ENCODE data around the gene PTPRK. TPM values are rescaled to one million over a fixed set of nuclear protein-coding genes. Genes with fewer than 3 reads are reported as not detected.
A peak's percentile ranks its signal among the peaks of the same experiment; 100 is the strongest.

PTPRK gene
- total and polyA plus RNA-seq, 2 donors (not counting 1 experiment from before 2014, with no cell fraction given): 19.4 to 75.5 TPM

DNA sequence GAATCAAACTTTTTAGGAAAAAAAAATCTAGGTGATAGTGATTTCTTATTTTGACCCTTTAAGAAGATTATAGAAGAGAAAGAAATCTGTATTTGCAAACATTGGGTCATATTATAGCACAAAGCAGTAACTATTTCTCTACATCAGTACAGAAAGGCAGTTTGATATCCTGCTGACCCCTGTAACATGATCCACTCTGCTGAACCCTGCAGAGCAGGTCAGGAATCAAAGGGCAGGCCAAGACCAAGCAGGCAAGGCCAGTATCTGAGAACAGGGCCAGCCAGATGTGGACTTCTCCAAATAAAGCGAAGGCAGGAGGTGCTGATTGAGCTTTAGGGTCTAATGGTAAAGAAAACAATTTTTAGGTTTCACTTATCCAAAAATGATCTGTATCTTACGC lies 239.4 kb downstream of the PTPRK start:
- Histone ChIP-seq H2AFZ (ENCODE audit: low read length) (no peak overlapping the region), H3K79me2 (ENCODE audit: control insufficient read depth, insufficient read depth, low read length) (no peaks in the 10 kb centered on the region), H3K9ac (ENCODE audit: insufficient read depth, low read length) (no peak overlapping the region), H3K36me3 (ENCODE audit: control insufficient read depth, insufficient read depth, low read length) (no peaks in the 10 kb centered on the region), H3K9me3 (ENCODE audit: control insufficient read depth, insufficient read depth, low read depth, low read length) (no peaks in the 10 kb centered on the region), H3K27ac (ENCODE audit: insufficient read depth, low read length) (no peak overlapping the region), H3K27me3 (ENCODE audit: control insufficient read depth, insufficient read depth, low read length) (no peaks in the 10 kb centered on the region), H3K4me3 (replicated peaks in 1 of 4; ENCODE audit: control extremely low read depth in 1 of 4, insufficient read depth in 1 of 4, low read depth in 3 of 4, low read length in 4 of 4) (no peak overlapping the region), H3K4me1 (ENCODE audit: control insufficient read depth, extremely low read depth, insufficient read depth, low read length) (no peaks in the 10 kb centered on the region), H3K4me2 (ENCODE audit: extremely low read depth, insufficient read depth, low read length) (no peak overlapping the region), H4K20me1 (ENCODE audit: control insufficient read depth, extremely low read depth, insufficient read depth, low read length) (no peaks in the 10 kb centered on the region)
- TF ChIP-seq EZH2 (IDR thresholded peaks at IDR 0.05; ENCODE audit: low read length, missing control alignments): no peak
- no peak for TF ChIP-seq CTCF (conservative IDR thresholded peaks at IDR 0.05 in 1 of 2, IDR thresholded peaks at IDR 0.05 in 1 of 2; ENCODE audit: low read depth in 1 of 2, low read length in 2 of 2)
- DNase-seq (ENCODE audit: low read depth in 2 of 2): no peak

- no peaks in the 10 kb centered on the region for H3K36me3 ChIP-seq (ENCODE audit: control insufficient read depth, insufficient read depth, low read length)
- H3K9ac ChIP-seq (ENCODE audit: insufficient read depth, low read length): no peak overlapping the region
- TF ChIP-seq CTCF (conservative IDR thresholded peaks at IDR 0.05 in 1 of 2, IDR thresholded peaks at IDR 0.05 in 1 of 2; ENCODE audit: low read depth in 1 of 2, low read length in 2 of 2) (no peak), EZH2 (IDR thresholded peaks at IDR 0.05; ENCODE audit: low read length, missing control alignments) (no peak)
- H3K4me1 ChIP-seq (ENCODE audit: control insufficient read depth, extremely low read depth, insufficient read depth, low read length): no peaks in the 10 kb centered on the region
- DNase-seq (ENCODE audit: low read depth in 2 of 2): no peak
- no peaks in the 10 kb centered on the region for H3K79me2 ChIP-seq (ENCODE audit: control insufficient read depth, insufficient read depth, low read length)
- no peak overlapping the region for H3K27ac ChIP-seq (ENCODE audit: insufficient read depth, low read length)
- no peak overlapping the region for H3K4me2 ChIP-seq (ENCODE audit: extremely low read depth, insufficient read depth, low read length)
- H3K27me3 ChIP-seq (ENCODE audit: control insufficient read depth, insufficient read depth, low read length): no peaks in the 10 kb centered on the region
- no peak overlapping the region for H3K4me3 ChIP-seq (replicated peaks in 1 of 4; ENCODE audit: control extremely low read depth in 1 of 4, insufficient read depth in 1 of 4, low read depth in 3 of 4, low read length in 4 of 4)
- H3K9me3 ChIP-seq (ENCODE audit: control insufficient read depth, insufficient read depth, low read depth, low read length): no peaks in the 10 kb centered on the region
- H4K20me1 ChIP-seq (ENCODE audit: control insufficient read depth, extremely low read depth, insufficient read depth, low read length): no peaks in the 10 kb centered on the region
- H2AFZ ChIP-seq (ENCODE audit: low read length): no peak overlapping the region
Measured at GRCh38 chr6:128280066-128280465, 240.3 kb downstream of the PTPRK start.

- Histone ChIP-seq H3K27me3 (ENCODE audit: control insufficient read depth, insufficient read depth, low read length) (no peaks in the 10 kb centered on the region), H3K9ac (ENCODE audit: insufficient read depth, low read length) (no peak overlapping the region), H2AFZ (ENCODE audit: low read length) (no peak overlapping the region), H3K79me2 (ENCODE audit: control insufficient read depth, insufficient read depth, low read length) (no peaks in the 10 kb centered on the region), H3K36me3 (ENCODE audit: control insufficient read depth, insufficient read depth, low read length) (no peaks in the 10 kb centered on the region), H3K4me2 (ENCODE audit: extremely low read depth, insufficient read depth, low read length) (no peak overlapping the region), H4K20me1 (ENCODE audit: control insufficient read depth, extremely low read depth, insufficient read depth, low read length) (no peaks in the 10 kb centered on the region), H3K4me3 (replicated peaks in 1 of 4; ENCODE audit: control extremely low read depth in 1 of 4, insufficient read depth in 1 of 4, low read depth in 3 of 4, low read length in 4 of 4) (no peak overlapping the region), H3K4me1 (ENCODE audit: control insufficient read depth, extremely low read depth, insufficient read depth, low read length) (no peaks in the 10 kb centered on the region), H3K27ac (ENCODE audit: insufficient read depth, low read length) (no peak overlapping the region), H3K9me3 (ENCODE audit: control insufficient read depth, insufficient read depth, low read depth, low read length) (no peaks in the 10 kb centered on the region)
- DNase-seq (ENCODE audit: low read depth in 2 of 2): peak in 1 of 2 donors; percentile 56
- TF ChIP-seq CTCF (conservative IDR thresholded peaks at IDR 0.05 in 1 of 2, IDR thresholded peaks at IDR 0.05 in 1 of 2; ENCODE audit: low read depth in 1 of 2, low read length in 2 of 2) (no peak), EZH2 (IDR thresholded peaks at IDR 0.05; ENCODE audit: low read length, missing control alignments) (no peak)
Measured at GRCh38 chr6:128278836-128279235, 241.6 kb downstream of the PTPRK start.

Measured in fibroblast of lung (primary cell).